Measurements from ENCODE around the gene RASSF3.
"Not testable (repeated sequence)": the region's sequence is repeated elsewhere in the genome, so short reads cannot be mapped to it uniquely, and the experiment has no call there.

RASSF3 gene, protein sequence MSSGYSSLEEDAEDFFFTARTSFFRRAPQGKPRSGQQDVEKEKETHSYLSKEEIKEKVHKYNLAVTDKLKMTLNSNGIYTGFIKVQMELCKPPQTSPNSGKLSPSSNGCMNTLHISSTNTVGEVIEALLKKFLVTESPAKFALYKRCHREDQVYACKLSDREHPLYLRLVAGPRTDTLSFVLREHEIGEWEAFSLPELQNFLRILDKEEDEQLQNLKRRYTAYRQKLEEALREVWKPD

GRCh38 chr12:64610079-64610659 is at the start of gene RASSF3:
Gene RASSF3 (plus strand): TSS chr12:64610495. CDS start chr12:64610633, 138 bp downstream.
- DNase-seq = no peak

DNA sequence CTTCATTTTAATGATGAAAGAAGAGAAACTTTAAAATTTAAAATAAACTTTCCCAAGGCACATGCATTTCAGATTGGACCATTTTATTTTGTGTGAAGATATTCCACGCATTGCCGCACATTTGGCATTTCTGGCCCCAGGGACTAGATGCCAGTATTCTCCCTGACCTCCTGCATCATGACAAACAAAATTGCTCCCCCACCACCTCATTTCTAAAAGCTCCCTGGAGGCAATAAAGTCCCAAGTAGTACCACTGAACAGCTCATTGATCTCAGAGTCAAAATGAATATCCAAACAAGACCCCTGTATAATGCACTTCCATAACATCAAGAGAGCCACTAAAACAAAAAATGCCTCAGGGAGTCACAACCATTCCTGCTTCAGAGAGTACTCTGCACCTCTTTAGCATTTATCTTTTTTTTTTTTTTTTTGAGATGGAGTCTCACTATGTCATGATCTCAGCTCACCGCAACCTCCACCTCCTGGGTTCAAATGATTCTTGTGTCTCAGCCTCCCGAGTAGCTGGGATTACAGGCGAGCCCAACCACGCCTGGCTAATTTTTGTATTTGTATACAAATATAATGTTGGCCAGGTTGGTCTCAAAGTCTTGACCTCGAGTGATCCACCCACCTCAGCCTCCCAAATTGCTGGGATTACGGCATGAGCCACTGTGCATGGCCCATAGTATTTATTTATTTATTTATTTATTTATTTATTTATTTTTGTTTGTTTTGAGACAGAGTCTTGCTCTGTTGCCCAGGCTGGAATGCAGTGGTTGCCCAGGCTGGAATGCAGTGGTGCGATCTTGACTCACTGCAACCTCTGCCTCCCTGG is 48.8 kb upstream of the RASSF3 start:
- no peak for DNase-seq

GRCh38 chr12:64566122-64566521 is 44.2 kb upstream of the RASSF3 start:
- no peak for DNase-seq

GRCh38 chr12:64566831-64567517 is 43.3 kb upstream of the RASSF3 start:
- DNase-seq = no peak

GRCh38 chr12:64567570-64567969 is 42.7 kb upstream of the RASSF3 start:
- DNase-seq = no peak

DNA sequence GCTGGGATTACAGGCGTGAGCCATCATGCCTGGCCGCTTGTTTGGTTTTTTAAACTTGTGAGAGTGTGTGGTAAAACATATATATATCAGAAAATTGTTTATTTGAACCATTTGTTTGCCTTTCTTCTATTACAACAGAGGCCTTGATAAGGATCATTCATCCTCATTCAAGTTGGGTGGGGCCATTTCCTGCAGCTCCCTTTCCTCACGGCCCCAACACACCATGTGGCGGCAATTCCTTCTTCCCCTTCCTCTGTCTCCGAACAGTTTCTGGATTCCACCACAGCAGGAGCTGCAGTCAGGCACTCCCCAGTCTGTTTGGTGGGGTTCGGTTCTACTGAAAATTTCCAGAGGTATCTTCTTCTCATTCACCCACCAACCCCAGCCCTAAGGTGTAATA is 42.0 kb upstream of the RASSF3 start:
- no peak for DNase-seq

DNA sequence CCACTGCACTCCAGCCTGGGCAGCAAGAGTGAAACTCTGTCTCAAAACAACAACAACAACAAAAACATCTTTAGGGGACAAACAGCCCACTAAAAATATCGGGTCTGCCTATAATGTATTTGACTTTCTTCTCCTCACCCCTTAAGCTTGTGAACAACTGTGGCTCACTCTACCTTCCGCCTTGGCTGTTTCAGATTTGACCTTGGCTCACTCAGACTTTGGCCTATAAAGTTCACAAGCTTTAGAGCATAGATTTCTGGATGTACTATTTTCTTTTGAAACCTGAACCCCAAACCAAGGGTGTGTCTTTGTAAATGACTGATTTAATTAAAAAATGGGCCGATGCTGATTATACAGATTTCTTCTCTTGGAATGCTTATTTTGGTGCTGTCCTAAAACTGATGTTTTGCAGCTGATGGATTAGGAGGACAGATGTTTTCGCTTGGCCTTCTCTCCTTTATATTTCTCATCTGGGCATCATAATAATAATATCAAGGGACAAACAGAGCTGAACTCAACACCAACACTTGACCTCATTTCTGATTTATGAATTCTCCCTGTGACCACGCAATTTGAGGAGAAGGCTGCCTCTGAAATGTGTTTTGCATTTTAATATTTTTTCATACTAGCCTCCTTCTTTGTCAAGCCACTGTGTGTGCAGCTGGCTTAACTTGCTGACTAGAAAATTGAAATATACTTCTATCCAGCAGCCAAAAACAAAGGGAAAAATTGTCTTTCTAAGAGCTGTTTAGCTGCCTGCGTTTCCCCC is 40.2 kb upstream of the RASSF3 start:
- DNase-seq = no peak

GRCh38 chr12:64571411-64571810 is 38.9 kb upstream of the RASSF3 start:
- DNase-seq = no peak

GRCh38 chr12:64572241-64572640 is 38.1 kb upstream of the RASSF3 start:
- DNase-seq = no peak

DNA sequence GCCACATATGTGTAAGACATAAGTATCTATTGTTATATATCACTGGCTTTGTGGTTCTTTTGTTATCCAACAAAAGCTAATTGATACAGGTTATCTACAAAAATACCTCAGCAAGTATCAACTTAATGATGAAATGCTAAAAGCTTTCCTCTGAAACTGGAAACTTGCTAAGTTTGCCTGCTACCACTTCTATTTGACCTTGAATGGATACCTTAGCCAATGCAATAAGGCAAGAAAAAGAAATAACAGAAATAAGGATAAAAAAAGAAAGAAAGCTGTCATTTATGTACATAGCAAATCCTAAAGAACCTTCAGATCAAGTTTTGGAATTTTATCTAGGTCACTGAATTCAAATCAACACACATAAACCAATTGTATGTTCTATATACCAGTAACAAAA is 35.5 kb upstream of the RASSF3 start:
- DNase-seq = no peak

DNA sequence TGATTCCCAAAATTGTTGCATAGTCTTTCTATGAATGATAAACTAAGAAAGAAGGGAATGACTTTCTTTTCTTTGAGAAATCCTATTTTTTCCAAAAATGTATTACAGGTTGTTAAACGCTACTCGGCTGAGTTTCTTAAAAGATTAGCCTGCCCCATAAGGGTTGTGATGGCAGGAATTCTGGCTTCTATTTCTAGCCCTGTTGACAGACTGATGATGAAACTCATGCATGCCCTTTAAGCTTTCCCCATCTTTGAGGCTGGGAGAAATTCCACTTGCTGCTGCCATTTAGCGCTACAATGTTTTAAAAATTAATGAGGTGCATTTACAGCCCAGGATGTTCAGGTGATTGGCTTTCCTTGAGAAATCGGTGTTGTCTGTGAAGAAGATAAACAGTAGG is 33.2 kb upstream of the RASSF3 start:
- DNase-seq = no peak

- no peak for DNase-seq
Observed at GRCh38 chr12:64578566-64578965, 31.7 kb upstream of the RASSF3 start.

- no peak for DNase-seq
Observed at GRCh38 chr12:64580681-64581080, 29.6 kb upstream of the RASSF3 start.

GRCh38 chr12:64582114-64582513 is 28.2 kb upstream of the RASSF3 start:
- no peak for DNase-seq

GRCh38 chr12:64582862-64583261 is 27.4 kb upstream of the RASSF3 start:
- DNase-seq = no peak

DNA sequence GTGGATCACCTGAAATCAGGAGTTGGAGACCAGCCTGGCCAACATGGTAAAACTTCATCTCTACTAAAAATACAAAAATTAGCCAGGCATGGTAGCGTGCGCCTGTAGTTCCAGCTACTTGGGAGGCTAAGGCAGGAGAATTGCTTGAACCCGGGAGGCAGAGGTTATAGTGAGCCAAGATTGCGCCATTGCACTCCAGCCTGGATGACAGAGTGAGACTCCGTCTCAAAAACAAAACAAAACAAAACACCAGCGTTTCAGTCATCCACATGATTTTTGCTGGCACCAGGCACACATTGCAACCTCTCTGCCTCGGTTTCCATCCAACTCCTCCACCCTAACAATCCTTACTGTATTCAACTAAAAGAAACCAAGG is 26.9 kb upstream of the RASSF3 start:
- not testable (repeated sequence) for DNase-seq

DNA sequence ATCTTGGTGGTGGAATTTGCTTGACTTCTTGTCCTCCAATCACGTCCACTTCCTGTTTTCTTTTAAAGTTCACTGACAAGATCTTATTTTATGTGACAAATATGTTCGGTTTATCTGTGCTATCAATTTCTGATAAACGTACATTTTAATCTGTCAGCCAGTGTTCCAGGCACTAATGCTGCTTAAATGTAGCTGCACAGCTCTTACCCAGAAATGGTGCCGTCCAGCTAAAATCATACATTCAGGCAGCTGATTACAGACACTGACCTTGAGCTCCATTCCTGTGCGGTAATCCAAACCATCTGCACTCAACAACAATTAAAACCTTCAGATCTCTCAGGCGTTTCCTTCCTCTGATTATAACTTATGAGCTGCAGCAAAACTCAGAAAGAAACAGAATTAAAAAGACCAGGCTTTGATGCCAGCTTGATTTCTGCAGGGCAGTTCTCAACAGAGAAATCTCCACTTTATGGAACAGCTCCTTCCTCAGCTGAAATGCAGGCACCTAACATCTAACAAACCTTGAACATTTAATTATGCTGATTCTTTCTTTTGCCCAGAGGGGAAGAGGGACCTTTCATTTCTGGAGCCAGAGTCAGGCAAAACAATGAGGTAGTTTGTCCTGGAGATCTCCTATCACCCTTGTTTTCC is 26.4 kb upstream of the RASSF3 start:
- DNase-seq = no peak

- DNase-seq = no peak
Observed at GRCh38 chr12:64585104-64585503, 25.2 kb upstream of the RASSF3 start.

DNA sequence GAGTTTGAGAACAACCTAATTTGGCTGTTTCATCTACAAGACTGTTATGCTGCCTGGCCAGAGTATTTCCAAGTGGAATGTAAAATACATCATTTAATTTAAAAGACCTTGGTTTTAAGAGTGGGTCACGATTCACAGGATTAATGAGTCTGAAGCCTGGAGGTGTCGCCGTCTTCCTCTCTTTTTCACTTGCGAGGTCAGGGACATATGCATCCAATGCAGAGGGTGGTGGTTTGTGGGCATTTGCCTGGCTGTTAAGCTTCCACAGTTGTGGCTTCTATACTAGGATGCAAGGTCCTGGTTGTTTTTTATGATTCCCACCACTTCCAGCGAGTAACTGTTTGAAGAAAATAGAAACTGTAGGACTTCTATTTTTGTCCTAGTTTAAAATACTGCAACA is 22.8 kb upstream of the RASSF3 start:
- no peak for DNase-seq

DNA sequence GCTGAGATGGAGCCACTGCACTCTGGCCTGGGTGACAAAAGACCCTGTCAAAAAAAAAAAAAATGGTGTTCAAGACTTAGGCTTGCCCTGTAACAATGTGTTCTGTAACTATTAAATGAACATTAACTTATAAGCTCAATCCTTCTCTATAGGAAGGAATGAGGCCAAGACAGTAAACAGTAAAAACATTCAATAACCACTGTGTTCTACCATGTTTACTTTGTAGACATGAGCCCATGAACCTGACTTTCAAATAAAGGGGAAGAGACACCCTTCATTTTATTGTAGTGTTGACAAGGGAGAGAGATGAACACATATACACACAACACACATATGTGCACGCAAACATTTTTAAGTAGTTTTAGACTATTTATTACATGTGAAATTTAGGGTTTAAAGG is 20.1 kb upstream of the RASSF3 start:
- no peak for DNase-seq

- no peak for DNase-seq
Observed at GRCh38 chr12:64595863-64596793, 14.2 kb upstream of the RASSF3 start.
